B cell (primary cell): ENCODE data around the gene TK2. TPM values are rescaled to one million over a fixed set of nuclear protein-coding genes. Genes with fewer than 3 reads are reported as not detected.

Experiments used
- ATAC-seq: fragments of 200-7000 bp; cut with Tn5 transposase; one replicate; pipeline ENCODE4 v1.10.0; 2021; ENCODE audit warnings: low read depth, mild to moderate bottlenecking, moderate number of reproducible peaks, moderate library complexity
- CTCF ChIA-PET: fragments of 350-600 bp; sonication (Branson Sonifier 250); formaldehyde crosslinking; loops from one replicate; lab custom pipeline; 2021; ENCODE audit warnings: antibody characterized with exemption, inconsistent platforms; lab: Charles Lee
- POLR2A ChIA-PET: fragments of 350-600 bp; sonication (Branson Sonifier 250); formaldehyde crosslinking; loops from one replicate; lab custom pipeline; 2021; ENCODE audit warnings: antibody characterized with exemption; lab: Charles Lee
- DNase-seq: peaks from one replicate; pipeline ENCODE4 v3.0.0; 2013
- H2AFZ ChIP-seq: 2 replicates; pipeline ENCODE4 v1.6.1; 2012; ENCODE audit warnings: mild to moderate bottlenecking, low read depth, low read length; ENCODE audit not compliant: insufficient read depth, poor library complexity, severe bottlenecking
- H3K27ac ChIP-seq, 2 donors: 1 replicate in 1 of 2; 2 replicates in 1 of 2; pipeline ENCODE4 v1.5.1; 2012 to 2013; ENCODE audit warnings: low read length in 2 of 2, mild to moderate bottlenecking in 2 of 2, moderate library complexity in 1 of 2
- H3K27me3 ChIP-seq, 4 experiments: fragments of 200-600 bp in 1 of 4; sonication (generic) in 1 of 4; replicated peaks in 1 of 4; 1 replicate in 2 of 4; 2 replicates in 2 of 4; pipeline versions ENCODE4 v1.6.1 to v1.7.0; 2013 to 2016; ENCODE audit warnings: low read length in 3 of 4, mild to moderate bottlenecking in 2 of 4, mixed read lengths in 1 of 4, moderate library complexity in 1 of 4; ENCODE audit not compliant: insufficient read depth in 4 of 4, control insufficient read depth in 3 of 4; ENCODE audit errors: control extremely low read depth in 1 of 4
- H3K36me3 ChIP-seq, 2 experiments: replicated peaks in 1 of 2; 1 replicate in 1 of 2; 2 replicates in 1 of 2; pipeline versions ENCODE4 v1.6.1 to v1.7.1; 2013; ENCODE audit warnings: low read length in 1 of 2; ENCODE audit not compliant: insufficient read depth in 2 of 2, control insufficient read depth in 1 of 2; ENCODE audit errors: control extremely low read depth in 1 of 2, extremely low read depth in 1 of 2
- H3K4me1 ChIP-seq, 2 donors: fragments of 200-600 bp in 1 of 2; sonication (generic) in 1 of 2; 1 replicate in 1 of 2; 2 replicates in 1 of 2; pipeline versions ENCODE4 v1.5.1 to v1.6.1; 2013 to 2017; ENCODE audit warnings: low read length in 2 of 2; ENCODE audit not compliant: control insufficient read depth in 2 of 2, insufficient read depth in 2 of 2
- H3K4me2 ChIP-seq: replicated peaks from 2 replicates; pipeline ENCODE3; 2012; ENCODE audit warnings: mild to moderate bottlenecking, low read depth, low read length; ENCODE audit not compliant: poor library complexity, severe bottlenecking
- H3K4me3 ChIP-seq, 5 experiments: fragments of 200-600 bp in 1 of 5; sonication (generic) in 1 of 5; 1 replicate in 3 of 5; 2 replicates in 2 of 5; pipeline versions ENCODE4 v1.5.1 to v1.7.0; 2011 to 2016; ENCODE audit warnings: low read length in 4 of 5, mild to moderate bottlenecking in 4 of 5, low read depth in 2 of 5, control low read depth in 1 of 5, moderate library complexity in 1 of 5; ENCODE audit not compliant: insufficient read depth in 1 of 5; ENCODE audit errors: control extremely low read depth in 1 of 5, extremely low read depth in 1 of 5
- H3K79me2 ChIP-seq: fragments of 200-600 bp; sonication (generic); one replicate; pipeline ENCODE4 v1.6.0; 2016; ENCODE audit warnings: low read length; ENCODE audit not compliant: control insufficient read depth, insufficient read depth
- H3K9ac ChIP-seq: fragments of 200-600 bp; sonication (generic); 2 replicates; pipeline ENCODE4 v1.6.1; 2017; ENCODE audit warnings: mild to moderate bottlenecking, low read length, moderate library complexity
- H3K9me3 ChIP-seq, 3 donors: one replicate each; pipeline versions ENCODE4 v1.6.1 to v1.7.1; 2013; ENCODE audit warnings: low read length in 2 of 3; ENCODE audit not compliant: control insufficient read depth in 2 of 3, insufficient read depth in 1 of 3; ENCODE audit errors: control extremely low read depth in 1 of 3
- H4K20me1 ChIP-seq: 2 replicates; pipeline ENCODE4 v1.6.0; 2012; ENCODE audit warnings: mild to moderate bottlenecking, low read length; ENCODE audit not compliant: insufficient read depth, control insufficient read depth, poor library complexity, severe bottlenecking
- H3K27ac Mint-ChIP-seq: one replicate; pipeline ENCODE4 v1.8.0; 2021; ENCODE audit warnings: mixed read lengths
- H3K27me3 Mint-ChIP-seq: one replicate; pipeline ENCODE4 v1.8.0; 2021; ENCODE audit warnings: mixed read lengths
- H3K4me1 Mint-ChIP-seq: one replicate; pipeline ENCODE4 v1.8.0; 2021; ENCODE audit warnings: mixed read lengths
- H3K4me3 Mint-ChIP-seq: one replicate; pipeline ENCODE4 v1.8.0; 2021; ENCODE audit warnings: mixed read lengths
- H3K9me3 Mint-ChIP-seq: one replicate; pipeline ENCODE4 v1.8.0; 2022; ENCODE audit warnings: mixed read lengths; ENCODE audit not compliant: insufficient read depth
- EZH2 ChIP-seq: IDR thresholded peaks from 2 replicates; pipeline ENCODE4 v1.6.1; 2012; ENCODE audit warnings: borderline replicate concordance, low read depth, mild to moderate bottlenecking, moderate library complexity, low read length; ENCODE audit not compliant: insufficient read depth, poor library complexity, severe bottlenecking
- WGBS: methylation state at CpG from one replicate; pipeline ENCODE4 v1.1.5; 2013; ENCODE audit warnings: missing lambda C conversion rate; ENCODE audit not compliant: insufficient coverage; 5-methylcytosine and 5-hydroxymethylcytosine counted together
- intact Hi-C: fragments of 100-400 bp; cut with micrococcal nuclease; formaldehyde crosslinking; loops from one replicate; pipeline ENCODE4 v1.10.0; 2022
- polyA plus RNA-seq: library from polyadenylated mRNA; depleted of rRNA; stranded (reverse); fragments of >200 nt; gene quantifications from 2 replicates; pipeline ENCODE4 v1.2.3, GENCODE V29; 2012
- total RNA-seq, 2 donors: library from RNA; stranded (reverse); fragments of 120-200 nt in 1 of 2; gene quantifications; 1 replicate in 1 of 2; 2 replicates in 1 of 2; pipeline versions ENCODE4 v1.2.3 to v1.2.4, GENCODE V29; 2013 to 2022
- TF ChIP-seq, protein P1 (sequence below): fragments of 200-600 bp; IDR thresholded peaks from one replicate; pipeline ENCODE4 v1.8.0; 2022; ENCODE audit warnings: antibody characterized with exemption, mild to moderate bottlenecking

The TK2 gene
- total and polyA plus RNA-seq, 2 donors (not counting 1 experiment from before 2014, with no cell fraction given) = 2.9 to 9.7 TPM

DNA sequence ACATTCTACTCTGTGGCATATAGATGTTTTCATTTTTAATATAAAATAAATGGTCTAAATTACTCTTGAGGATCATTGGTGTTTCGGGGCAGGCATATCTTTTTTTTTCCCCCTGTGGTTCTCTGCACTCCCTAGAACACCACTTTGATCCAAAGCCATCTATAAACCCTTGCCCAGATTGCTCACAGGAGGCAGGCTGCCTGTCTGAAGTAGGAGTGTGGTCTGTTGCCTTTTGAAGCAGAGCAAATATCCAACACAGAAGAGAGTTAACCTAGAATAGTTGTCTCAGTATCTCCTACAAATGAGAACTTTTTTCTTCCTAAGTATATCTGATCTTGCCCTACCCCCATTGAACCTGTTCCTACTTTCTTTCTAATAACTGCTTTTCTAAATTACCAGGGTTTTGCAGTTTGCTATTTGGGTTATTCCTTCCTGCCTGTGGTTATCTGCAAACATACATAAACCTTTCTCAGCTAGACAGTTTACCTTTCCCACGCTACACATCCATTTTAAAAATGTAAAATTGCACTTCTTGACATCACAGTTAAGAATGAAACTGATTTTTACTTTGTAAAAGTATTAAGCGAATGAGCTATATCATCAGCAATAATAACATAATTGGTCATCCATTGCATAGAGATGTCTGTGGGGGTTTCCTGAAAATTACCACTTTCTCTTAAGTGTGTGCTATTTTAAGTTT lies 11.6 kb upstream of the TK2 start:
- Histone ChIP-seq H3K4me1 (no peaks in the 10 kb centered on the region), H4K20me1 (peaks cover 10% of the 10 kb centered on the region), H3K27ac (no peak overlapping the region), H3K36me3 (peaks cover 0 to 37% of the 10 kb centered on the region in 2 experiments), H3K9ac (no peak overlapping the region), H3K4me3 (no peak overlapping the region), H3K27me3 (no peaks in the 10 kb centered on the region), H3K79me2 (peaks cover 9% of the 10 kb centered on the region), H3K9me3 (no peaks in the 10 kb centered on the region), H3K4me2 (no peak overlapping the region), H2AFZ (no peak overlapping the region)
- no peak for TF ChIP-seq EZH2
- TF ChIP-seq, protein P1, sequence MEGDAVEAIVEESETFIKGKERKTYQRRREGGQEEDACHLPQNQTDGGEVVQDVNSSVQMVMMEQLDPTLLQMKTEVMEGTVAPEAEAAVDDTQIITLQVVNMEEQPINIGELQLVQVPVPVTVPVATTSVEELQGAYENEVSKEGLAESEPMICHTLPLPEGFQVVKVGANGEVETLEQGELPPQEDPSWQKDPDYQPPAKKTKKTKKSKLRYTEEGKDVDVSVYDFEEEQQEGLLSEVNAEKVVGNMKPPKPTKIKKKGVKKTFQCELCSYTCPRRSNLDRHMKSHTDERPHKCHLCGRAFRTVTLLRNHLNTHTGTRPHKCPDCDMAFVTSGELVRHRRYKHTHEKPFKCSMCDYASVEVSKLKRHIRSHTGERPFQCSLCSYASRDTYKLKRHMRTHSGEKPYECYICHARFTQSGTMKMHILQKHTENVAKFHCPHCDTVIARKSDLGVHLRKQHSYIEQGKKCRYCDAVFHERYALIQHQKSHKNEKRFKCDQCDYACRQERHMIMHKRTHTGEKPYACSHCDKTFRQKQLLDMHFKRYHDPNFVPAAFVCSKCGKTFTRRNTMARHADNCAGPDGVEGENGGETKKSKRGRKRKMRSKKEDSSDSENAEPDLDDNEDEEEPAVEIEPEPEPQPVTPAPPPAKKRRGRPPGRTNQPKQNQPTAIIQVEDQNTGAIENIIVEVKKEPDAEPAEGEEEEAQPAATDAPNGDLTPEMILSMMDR = no peak
- Mint-ChIP-seq H3K9me3 (no peaks in the 10 kb centered on the region), H3K27me3 (no peaks in the 10 kb centered on the region), H3K27ac (no peak overlapping the region), H3K4me3 (no peak overlapping the region), H3K4me1 (peaks cover 23% of the 10 kb centered on the region)
- ChIA-PET POLR2A (no interaction called here), CTCF (interaction anchor here (0.9 to 4.1 kb wide), 19 partner anchors 8 to 307 kb away, joined by 3 to 20 read pairs (median 5); partner anchors contain the start of genes CKLF, CMTM2, DYNC1LI2 and TK2)
- intact Hi-C loops = loop anchor here (5.0 kb wide), 1 partner anchor 306 kb away; no protein-coding TSS in a partner anchor
- no peak for DNase-seq
- WGBS = no CpG with 5 or more reads among the region's 3 CpGs
- no peak for ATAC-seq

DNA sequence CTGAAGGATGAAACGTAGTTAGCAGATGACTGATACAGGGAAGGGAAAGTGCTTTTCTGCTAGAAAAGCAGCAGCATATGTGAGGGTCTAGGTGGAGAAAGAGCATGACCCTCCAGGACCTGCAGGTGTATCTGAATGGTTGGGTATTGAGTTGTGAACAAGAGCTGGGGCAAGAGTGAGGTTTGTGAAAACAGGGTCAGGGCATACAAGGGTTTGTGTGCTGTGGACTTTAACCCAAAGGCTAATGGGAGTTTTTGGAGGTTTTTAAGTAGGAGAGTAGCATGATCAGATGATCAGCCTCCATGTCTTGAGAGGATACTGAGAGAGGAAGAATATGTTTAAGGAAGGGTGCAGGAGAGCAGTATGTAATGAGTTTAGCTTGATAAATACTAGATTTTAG lies 10.2 kb upstream of the TK2 start:
- no peak overlapping the region for H3K9ac ChIP-seq
- H3K27ac Mint-ChIP-seq = no peak overlapping the region
- DNase-seq (no peak), ATAC-seq (no peak)
- WGBS = 91% methylated on average over 1 of the region's 1 CpG
- H3K4me3 Mint-ChIP-seq = no peak overlapping the region
- ChIA-PET POLR2A (interaction anchor here (0.6 to 0.7 kb wide), 3 partner anchors 16 to 43 kb away, joined by 3 to 5 read pairs (median 4); no protein-coding TSS in a partner anchor), CTCF (interaction anchor here (0.9 to 1.1 kb wide), 4 partner anchors 36 to 178 kb away, joined by 3 to 4 read pairs (median 4); no protein-coding TSS in a partner anchor)
- H3K9me3 ChIP-seq = no peaks in the 10 kb centered on the region
- peaks cover 37% of the 10 kb centered on the region for H3K4me1 Mint-ChIP-seq
- TF ChIP-seq, protein P1 = no peak
- no peak for TF ChIP-seq EZH2
- H3K79me2 ChIP-seq = peaks cover 18% of the 10 kb centered on the region
- H3K27ac ChIP-seq = no peak overlapping the region
- no peak overlapping the region for H3K4me2 ChIP-seq
- no peaks in the 10 kb centered on the region for H3K27me3 ChIP-seq
- intact Hi-C loops = loop anchor here (5.0 kb wide), 1 partner anchor 307 kb away; no protein-coding TSS in a partner anchor
- no peaks in the 10 kb centered on the region for H3K27me3 Mint-ChIP-seq
- no peak overlapping the region for H2AFZ ChIP-seq
- no peak overlapping the region for H3K4me3 ChIP-seq
- H3K4me1 ChIP-seq = no peaks in the 10 kb centered on the region
- peaks cover 3 to 33% of the 10 kb centered on the region in 2 experiments for H3K36me3 ChIP-seq
- H4K20me1 ChIP-seq = peaks cover 10% of the 10 kb centered on the region
- H3K9me3 Mint-ChIP-seq = no peaks in the 10 kb centered on the region
